ENCODE measurements around the gene IL4I1.
A peak's percentile ranks its signal among the peaks of the same experiment; 100 is the strongest.

The IL4I1 gene

GRCh38 chr19:49863254-49863934 lies 33.3 kb downstream of the IL4I1 start:
- no peak for TF ChIP-seq CTCF (IDR thresholded peaks at IDR 0.05; ENCODE audit: low read depth, low read length)
- DNase-seq (ENCODE audit: extremely low read depth, low read depth) = no peak

GRCh38 chr19:49862391-49863253 lies 34.1 kb downstream of the IL4I1 start:
- no peak for DNase-seq (ENCODE audit: extremely low read depth, low read depth)
- peak; percentile 5 for TF ChIP-seq CTCF (IDR thresholded peaks at IDR 0.05; ENCODE audit: low read depth, low read length)

- TF ChIP-seq CTCF (IDR thresholded peaks at IDR 0.05; ENCODE audit: low read depth, low read length) = no peak
These were observed 34.9 kb downstream of the IL4I1 start for GRCh38 chr19:49861541-49862378.

GRCh38 chr19:49861107-49861506 lies 35.6 kb downstream of the IL4I1 start:
- DNase-seq (ENCODE audit: extremely low read depth, low read depth) = no peak
- TF ChIP-seq CTCF (IDR thresholded peaks at IDR 0.05; ENCODE audit: low read depth, low read length) = no peak

More at GRCh38 chr19:49861541-49862378, 34.9 kb downstream of the IL4I1 start:
- no peak for DNase-seq (ENCODE audit: extremely low read depth, low read depth)

- TF ChIP-seq CTCF (IDR thresholded peaks at IDR 0.05; ENCODE audit: low read depth, low read length) = no peak
- no peak for DNase-seq (ENCODE audit: extremely low read depth, low read depth)
These were observed 36.2 kb downstream of the IL4I1 start for GRCh38 chr19:49860336-49861102.

- no peak for TF ChIP-seq CTCF (IDR thresholded peaks at IDR 0.05; ENCODE audit: low read depth, low read length)
- no peak for DNase-seq (ENCODE audit: extremely low read depth, low read depth)
These were observed 36.9 kb downstream of the IL4I1 start for GRCh38 chr19:49859682-49860335.
